GM19324 (cell line): ENCODE results near the gene SSBP4.
"Not testable (repeated sequence)": the region's sequence is repeated elsewhere in the genome, so short reads cannot be mapped to it uniquely, and the experiment has no call there.

Experiments used
- ATAC-seq: cut with Tn5 transposase; IDR thresholded peaks from one replicate; pipeline ENCODE4 v1.9.1; 2021; ENCODE audit warnings: mild to moderate bottlenecking, moderate library complexity; ENCODE audit not compliant: unreplicated experiment, low FRiP score

SSBP4 gene

DNA sequence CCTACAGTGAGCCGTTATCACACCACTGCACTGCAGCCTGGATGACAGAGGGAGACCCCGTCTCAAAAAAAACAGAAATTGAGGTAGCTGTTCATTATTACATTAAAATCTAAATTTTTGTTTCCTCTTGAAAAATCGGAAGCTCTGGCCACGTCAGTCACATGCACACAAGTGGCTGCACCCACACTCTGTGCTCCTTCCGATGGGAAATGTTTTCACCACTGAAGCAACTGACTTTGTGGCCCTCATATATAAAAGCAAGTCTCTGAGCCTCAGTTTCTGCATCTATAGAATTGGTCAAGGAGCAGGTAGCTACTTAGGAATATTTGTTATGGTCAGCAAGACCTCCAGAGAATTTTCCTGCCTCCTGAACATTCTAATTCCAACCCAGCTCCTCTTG, 26.3 kb upstream of the SSBP4 start:
- ATAC-seq, result no peak

DNA sequence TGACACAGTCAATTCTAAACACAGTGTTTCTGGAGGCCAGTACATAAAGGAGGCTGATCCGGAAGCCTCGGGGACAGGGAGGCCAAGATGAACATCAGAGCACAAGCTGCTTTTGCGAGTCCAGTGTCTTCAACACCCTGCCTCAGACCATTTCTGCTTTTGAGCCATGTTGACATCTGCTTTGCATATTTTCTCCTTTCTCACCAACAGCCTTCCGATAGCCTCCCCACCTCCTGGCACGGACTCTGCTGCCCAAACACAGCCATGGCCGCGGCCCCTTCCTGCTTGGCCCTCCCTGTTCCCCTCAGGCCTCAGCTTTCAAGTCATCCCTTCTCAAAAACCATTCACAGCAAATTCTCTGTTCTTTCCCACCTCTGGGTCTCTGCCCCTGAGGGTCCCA, 25.4 kb upstream of the SSBP4 start:
- no peak for ATAC-seq

DNA sequence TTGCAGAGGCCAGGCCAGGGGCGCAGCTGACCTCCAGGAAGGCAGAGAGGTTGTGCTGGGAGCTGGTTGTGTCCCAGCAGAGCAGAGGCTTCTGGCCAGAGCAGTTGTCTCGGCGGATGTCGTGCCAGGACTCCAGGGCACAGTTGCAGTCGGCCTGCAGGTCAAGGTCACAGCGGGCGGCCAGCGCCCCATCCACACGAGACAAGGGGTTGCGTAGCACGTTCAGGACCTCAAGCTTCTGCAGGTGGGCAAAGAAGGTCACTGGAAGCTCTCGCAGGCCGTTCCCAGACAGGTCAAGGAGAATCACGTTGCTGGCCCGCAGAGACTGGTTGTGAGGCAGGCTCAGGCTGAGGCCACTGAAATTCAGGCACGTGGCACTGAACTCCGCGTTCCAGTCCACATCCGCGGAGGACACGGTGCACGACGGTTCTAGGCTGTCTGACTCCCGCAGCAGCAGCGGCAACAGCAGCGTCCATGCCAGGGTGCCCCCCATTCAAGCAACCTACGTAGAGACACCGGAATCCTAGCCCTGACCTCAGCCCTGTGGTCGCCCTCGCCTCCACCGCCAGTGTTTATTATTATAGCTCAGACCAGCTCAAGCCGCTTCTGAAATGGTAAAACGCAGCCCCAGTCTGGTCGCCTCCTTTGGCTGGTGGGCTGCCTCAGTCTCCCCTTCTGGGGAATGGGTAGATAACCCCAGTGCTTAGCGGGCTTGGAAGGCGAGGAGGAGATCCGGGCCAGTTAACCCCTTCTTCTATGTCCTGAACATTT, 22.5 kb upstream of the SSBP4 start:
- ATAC-seq, result no peak

DNA sequence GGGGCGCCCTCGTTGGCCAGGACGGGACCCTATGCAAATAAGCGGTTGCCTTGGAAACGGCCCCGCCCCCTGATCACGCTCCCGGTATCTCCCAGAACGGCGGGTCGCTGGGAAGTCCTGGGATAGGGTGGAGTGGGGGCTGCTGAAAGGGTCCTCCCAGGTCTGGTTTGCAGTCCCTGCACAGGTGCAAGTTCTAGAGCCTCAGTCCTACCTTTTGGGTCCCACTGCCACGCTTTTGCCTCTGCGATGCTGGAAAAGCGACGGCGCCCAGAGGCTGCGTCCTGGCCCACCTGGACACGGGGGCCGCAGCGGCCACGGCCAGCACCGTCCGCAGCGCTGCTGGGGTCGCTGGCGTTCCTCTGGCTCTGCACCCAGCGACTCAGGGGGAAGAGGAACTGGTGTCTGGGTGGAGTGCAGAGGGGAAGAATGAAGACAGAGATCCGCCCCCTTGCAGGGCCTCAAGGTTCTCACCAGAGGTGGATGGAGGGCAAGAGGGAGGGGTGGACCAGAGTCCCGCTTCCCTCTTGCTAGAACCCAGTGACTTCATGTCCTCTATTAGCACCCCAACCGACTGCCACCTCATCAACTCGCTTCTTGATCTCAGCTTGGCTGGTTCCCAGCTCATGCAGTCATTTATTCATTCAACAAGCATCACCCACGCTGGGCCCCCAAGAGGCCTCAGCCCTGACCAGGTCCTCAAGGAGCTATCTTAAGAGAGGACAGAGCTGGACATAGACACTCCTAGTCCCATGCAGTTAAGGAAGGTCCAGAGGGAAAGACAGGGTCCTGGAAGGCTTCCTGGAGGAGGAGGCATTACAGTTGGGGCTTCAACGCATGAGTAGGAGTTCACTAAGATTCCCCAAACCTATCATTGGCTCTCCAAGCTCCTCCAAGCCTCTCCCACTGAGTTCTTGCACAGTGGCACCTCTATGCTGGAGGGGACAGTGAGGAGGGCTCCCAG, 21.7 kb upstream of the SSBP4 start, which contains the start of gene LRRC25:
TSS of gene LRRC25 (minus strand) at position 381 of the 961 bp plus-strand sequence. CDS start 659 bp downstream, outside the sequence.
- no peak for ATAC-seq

DNA sequence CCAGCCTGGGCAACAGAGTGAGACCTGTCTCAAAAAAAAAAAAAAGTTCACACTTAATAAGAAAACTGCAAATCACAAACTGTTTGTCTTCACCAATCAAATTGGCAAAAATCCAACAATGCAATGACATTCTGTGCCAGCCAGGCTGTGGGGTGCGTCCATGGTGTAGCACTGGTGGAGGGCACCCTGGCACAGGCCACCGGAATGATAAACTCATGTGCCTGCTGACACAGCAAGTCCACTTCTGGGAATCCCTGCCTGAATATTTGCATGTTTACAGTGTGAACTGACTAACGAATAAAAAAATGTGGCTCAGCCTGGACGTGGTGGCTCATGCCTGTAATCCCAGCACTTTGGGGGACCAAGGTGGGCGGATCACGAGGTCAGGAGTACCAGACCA, 20.2 kb upstream of the SSBP4 start:
- no peak for ATAC-seq

DNA sequence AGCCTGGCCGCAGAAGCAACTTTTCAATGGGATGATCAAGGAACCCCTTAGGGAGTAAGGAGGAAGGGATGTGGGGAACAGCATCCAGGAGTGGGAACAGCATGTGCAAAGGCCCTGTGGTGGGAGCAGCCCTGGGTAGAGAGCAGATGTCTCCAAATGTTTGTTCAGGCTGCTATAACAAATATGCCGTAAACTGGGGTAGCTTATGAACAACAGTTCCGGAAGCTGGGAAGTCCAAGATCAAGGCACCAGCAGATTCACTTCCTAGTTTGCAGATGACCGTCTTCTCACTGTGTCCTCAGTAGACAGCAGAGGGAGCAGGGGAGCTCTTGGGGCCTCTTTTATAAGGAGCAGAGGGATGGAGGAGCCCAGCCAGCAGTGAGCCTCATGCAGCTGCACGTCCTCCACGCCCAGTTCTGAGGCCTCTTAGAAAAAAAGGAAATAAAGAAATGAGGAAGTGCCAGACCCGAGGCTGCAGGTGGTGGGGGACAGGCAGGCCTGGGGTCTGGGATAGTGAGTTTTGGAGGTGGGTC, 17.6 kb upstream of the SSBP4 start:
- no peak for ATAC-seq

DNA sequence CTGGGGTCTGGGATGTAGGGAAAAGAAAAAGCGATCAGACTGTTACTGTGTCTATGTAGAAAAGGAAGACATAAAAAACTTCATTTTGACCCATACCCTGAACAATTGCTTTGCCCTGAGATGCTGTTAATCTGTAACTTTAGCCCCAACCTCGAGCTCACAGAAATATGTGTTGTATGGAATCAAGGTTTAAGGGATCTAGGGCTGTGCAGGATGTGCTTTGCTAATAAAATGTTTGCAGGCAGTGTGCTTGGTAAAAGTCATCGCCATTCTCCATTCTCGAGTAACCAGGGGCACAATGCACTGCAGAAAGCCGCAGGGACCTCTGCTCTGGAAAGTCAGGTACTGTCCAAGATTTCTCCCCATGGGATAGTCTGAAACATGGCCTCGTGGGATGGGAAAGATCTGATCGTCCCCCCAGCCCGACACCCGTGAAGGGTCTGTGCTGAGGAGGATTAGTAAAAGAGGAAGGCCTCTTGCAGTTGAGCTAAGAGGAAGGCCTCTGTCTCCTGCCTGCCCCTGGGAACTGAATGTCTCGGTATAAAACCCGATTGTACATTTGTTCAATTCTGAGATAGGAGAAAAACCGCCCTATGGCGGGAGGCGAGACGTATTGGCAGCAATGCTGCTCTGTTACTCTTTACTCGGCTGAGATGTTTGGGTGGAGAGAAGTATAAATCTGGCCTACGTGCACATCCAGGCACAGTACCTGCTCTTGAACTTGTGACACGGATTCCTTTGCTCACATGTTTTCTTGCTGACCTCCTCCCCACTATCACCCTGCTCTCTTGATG, 16.5 kb upstream of the SSBP4 start:
- ATAC-seq, result not testable (repeated sequence)

DNA sequence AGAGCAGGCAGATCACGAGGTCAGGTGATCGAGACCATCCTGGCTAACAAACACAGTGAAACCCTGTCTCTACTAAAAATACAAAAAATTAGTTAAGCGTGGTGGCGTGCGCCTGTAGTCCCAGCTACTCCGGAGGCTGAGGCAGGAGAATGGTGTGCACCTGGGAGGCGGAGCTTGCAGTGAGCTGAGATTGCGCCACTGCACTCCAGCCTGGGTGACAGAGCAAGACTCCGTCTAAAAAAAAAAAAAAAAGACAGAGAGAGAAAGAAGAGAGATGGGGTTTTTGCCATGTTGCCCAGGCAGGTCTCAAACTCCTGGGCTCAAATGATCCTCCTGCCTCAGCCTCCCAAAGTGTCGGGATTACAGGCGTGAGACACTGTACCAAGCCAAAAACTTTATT, 13.4 kb upstream of the SSBP4 start:
- ATAC-seq, result not testable (repeated sequence)

DNA sequence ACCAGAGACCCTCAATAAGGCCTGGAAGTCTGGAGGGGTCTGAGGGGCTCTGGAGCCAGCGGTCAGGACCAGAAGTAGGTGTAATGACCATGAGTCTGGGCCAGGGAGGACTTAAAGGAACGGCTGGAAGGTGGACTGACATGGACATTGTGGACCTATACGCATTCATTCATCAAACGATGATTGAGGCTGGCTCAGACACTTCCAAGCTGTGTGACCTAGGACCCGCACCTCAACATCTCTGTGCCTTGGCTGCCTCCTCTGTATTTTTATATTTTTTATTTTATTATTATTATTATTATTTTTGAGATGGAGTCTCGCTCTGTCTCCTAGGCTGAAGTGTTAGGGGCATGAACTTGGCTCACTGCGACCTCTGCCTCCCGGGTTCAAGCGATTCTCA, 12.4 kb upstream of the SSBP4 start:
- ATAC-seq, result no peak

DNA sequence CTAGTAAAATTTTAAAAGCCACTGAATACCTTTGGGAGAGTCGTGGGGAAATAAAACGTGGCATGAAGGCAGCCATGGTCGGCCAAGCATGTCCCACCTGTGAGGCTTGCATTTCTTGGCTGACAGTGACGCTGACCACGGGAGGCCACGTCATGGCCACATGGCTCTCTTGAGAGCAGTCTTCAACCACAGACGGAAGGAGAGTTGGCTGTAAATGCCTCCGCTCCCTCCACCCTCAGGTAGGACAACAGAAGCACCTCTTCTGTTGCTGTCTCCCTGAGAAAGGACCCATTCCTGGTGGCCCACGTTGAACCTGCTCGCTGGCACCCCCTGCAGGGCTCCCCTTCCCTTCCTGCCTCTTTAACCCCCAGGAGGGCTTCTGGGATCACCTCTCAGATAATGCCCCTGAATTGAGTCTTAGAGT, 11.1 kb upstream of the SSBP4 start:
- ATAC-seq, result no peak

DNA sequence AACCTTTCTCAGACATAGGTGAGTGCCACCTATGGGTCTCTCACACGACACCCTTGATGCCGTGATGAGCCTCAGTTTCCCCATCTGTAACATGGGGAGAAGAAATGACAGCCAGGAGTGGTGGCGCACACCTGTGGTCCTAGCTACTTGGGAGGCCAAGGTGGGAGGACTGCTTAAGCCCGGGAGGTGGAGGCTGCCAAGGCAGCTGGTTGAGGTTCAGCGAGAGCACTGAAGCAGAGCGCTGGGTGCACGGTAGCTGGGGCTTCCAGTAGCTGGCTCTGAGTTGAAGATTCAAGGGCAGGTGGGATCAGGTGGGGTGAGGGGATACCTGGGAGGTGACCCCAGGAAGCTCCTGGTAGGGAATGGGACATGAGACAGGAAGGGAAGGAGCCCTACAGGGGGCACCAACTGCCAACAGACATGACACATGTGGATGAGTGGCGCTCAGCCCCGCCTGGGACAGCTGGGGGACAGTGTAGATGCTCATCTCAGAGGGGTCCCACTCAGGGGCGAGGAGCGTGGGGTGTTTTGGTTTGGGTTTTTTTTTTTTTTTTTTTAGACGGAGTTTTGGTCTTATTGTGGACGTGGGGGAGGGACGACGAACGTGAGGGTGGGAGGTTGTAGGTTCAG, 6.5 kb upstream of the SSBP4 start:
- ATAC-seq, result no peak

DNA sequence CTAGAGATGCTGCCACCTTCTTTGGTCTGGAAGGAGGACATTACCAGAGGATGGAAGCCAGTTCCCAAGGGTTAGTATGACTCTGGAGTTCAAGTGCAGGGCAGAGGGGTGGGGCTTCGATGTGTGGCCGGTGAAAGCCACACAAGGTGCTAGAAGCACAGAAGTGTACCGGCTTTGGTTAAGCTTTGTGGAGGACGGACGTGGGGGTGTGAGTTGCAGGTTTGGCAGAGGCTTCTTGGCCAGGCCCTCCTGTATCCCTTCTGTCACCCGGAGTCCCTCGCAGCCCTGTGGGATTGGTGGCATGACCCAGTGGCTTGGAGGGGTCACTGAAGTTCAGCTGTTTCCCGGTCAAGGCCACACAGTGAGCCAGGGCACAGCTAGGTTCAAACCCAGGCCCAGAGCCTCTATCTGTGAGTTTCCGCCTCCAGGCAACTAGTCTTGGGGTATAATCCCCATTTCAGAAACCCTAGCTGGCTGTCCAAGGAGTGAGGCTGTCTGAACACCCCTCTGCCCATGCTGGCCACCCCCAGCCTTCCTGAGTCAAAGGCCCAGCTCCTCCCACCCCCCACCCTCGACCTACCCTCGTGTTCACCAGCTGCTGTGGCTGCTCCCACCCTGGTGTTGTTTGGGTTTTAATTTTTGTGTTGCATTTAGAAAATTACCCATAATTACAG, 4.6 kb upstream of the SSBP4 start:
- no peak for ATAC-seq

DNA sequence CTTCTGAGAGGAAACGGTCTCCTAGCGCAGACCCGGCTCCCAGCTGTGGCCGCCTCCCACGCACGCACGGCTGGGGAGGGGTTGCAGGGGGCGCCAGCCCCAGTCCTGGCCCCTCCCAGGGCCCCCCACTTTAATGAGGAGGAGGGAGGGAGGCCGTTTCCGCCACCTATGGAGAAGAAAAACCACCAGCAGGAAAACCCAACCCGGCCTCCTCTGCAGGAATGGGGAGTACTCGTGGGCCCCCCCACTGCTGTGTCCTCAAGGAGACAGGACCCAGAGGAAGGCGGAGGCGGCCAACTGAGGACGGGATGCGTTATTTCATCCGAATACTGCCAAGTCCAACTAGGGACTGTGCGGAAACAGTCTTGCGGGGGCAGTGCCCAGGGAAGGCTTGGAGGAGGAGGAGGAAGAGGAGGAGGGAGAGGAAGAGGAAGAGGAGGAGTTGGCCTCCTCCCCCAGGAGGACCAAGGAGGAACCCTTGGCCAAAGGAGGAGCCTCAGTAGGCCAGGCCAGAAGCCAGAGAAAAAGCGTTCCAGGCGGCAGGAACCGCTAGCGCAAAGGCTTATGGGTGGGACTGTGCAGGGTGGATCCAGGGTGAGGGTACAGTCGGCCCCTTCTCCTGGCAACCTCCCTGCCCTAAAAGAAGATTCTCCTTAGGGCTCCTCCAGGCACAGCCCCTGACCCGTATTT, 3.9 kb upstream of the SSBP4 start:
- ATAC-seq, result no peak

DNA sequence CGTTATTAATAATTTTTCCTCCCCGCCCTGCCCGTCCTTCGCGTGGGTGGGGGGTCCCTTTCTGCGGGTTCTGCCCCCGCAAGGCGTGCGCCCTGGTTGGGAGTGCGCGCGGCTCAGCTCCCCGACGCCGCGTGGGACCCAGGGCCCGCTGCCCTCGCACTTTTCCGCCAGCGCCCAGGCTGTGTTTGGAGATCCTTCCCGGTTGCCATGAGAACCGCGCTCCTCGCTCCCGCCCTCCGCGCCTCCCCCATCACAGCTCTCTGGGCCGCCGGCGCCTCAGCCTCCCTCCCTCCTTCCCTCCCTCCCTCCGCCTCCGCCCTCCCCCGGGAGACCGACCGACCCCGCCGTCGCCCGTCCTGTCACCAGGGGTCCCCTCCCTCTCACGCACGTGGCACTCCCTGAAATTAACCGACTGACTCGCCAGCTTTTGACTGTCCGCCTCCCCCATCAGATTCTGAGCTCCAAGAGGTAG, 2.4 kb upstream of the SSBP4 start:
- ATAC-seq, result no peak

DNA sequence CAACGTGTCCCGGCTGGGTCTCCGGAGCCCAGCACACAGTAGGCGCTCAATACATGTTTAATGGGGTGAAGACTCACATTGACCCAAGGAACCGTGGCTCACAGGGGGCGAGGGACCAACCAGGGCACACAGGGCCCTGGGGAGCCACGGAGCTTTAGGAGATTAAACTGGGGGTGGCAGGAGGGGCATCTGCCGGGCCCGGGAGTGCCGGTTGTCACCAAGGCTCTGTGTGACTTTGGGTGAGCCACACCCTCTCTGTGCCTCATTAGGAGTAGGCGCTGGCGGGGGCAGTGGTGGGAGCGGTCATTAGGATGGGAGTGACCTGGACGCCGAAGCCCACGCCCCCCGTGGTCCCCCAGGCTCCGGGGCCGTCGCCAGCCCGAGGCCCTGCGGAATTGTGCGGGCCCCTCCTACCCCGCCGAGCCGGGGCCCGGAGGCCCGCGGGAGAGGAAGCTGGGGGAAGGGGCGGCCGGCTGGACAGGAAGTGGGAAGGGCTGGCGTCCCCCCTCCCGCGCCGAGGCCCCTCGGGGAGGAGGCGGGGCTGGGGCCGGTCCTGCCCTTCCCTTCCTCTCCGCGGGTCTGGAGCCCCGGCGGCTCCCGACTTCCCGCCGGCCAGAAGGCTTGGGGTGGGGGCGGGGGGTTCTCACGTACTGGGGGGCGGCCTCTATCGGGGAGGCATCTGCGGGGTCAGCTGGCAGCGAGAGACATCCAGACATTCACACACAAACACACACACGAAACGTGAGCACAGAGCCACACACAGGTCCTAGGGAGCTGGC, 1.8 kb upstream of the SSBP4 start:
- ATAC-seq, result no peak

DNA sequence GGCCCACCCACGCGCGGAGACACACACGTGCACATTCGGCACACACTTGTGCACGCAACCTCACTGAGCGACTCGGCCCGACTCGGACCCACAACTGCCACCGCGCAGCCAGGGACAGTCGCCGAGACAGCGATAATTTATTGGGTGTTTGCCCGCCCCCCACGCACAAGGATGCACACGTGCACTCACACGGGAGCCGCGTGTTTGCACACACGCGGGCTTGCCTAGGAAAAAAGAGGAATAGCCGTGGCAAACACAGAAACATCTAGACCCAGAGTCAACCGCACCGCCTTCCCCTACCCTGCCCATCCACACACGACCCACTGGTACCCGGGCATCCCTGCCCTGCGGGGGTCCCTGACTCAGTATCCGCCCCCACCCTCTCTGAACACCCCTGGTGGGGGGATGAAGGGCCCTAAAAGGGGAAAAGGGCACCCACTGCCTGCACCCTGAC, 1.1 kb upstream of the SSBP4 start:
- no peak for ATAC-seq

DNA sequence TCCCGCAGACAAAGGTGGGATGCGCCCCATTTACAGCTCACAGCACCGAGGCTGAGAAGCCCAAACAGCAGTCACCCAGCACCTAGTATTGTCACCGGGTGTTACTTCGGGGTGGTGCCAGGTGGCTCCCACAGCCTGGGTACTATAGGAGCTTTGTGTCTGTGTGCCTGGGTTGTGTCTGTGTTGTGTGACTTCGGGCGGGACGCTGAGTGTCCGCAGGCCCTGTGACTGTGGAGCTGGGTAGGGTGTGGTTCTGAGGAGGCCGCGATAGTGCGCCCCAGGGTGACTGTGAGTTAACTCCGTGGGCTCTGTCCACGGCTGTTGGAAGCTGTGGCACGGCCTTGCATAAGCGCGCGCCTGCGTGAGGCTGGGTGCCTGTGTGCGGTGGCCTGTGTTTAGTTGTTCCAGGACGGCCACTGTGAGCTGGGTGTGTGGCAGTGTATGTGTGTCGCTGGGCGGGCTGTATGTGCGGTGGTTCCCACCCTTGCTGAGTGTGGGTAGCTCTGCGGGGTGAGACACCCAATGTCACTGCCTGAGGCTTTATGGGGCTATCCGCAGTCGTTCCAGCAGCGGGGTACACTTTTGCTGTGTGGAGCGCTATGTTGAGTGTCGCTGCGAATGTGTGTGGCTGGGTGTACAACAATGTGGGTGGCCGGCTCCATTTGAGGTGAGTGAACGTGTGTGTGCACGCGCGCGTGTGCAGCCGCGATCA, 559 bp upstream of the SSBP4 start:
- ATAC-seq, result no peak
